WTC11 (cell line): ENCODE results near the gene RPL10. TPM values are rescaled to one million over a fixed set of nuclear protein-coding genes. Genes with fewer than 3 reads are reported as not detected.
A peak's percentile ranks its signal among the peaks of the same experiment; 100 is the strongest.

Experiments
- AR ChIP-seq: fragments of 250-450 bp; sonication (Bioruptor Pico); IDR thresholded peaks from 2 replicates; pipeline ENCODE4 v1.9.0; 2021; ENCODE audit warnings: mild to moderate bottlenecking
- ARID4B ChIP-seq: sonication (generic); formaldehyde crosslinking; IDR thresholded peaks from 2 replicates; pipeline ENCODE4 v1.8.0; 2023; ENCODE audit warnings: missing genetic modification reagents, mild to moderate bottlenecking, borderline replicate concordance
- ATF3 ChIP-seq: sonication (generic); formaldehyde crosslinking; conservative IDR thresholded peaks from 2 replicates; pipeline ENCODE4 v1.8.1; 2022; ENCODE audit warnings: mild to moderate bottlenecking, missing genetic modification reagents
- CDX4 ChIP-seq: fragments of 250-450 bp; sonication (Bioruptor Pico); IDR thresholded peaks from 2 replicates; pipeline ENCODE4 v1.9.0; 2021; ENCODE audit warnings: moderate library complexity, mild to moderate bottlenecking, inconsistent platforms, borderline replicate concordance
- CREB1 ChIP-seq: sonication (generic); formaldehyde crosslinking; IDR thresholded peaks from 2 replicates; pipeline ENCODE4 v1.8.0; 2023; ENCODE audit warnings: mild to moderate bottlenecking, missing genetic modification reagents
- CREM ChIP-seq: sonication (generic); formaldehyde crosslinking; IDR thresholded peaks from 2 replicates; pipeline ENCODE4 v1.8.1; 2022; ENCODE audit warnings: mild to moderate bottlenecking, missing genetic modification reagents, moderate library complexity
- ETV6 ChIP-seq: sonication (generic); formaldehyde crosslinking; IDR thresholded peaks from 2 replicates; pipeline ENCODE4 v1.8.1; 2022; ENCODE audit warnings: mild to moderate bottlenecking, missing genetic modification reagents
- FOXK1 ChIP-seq: sonication (generic); formaldehyde crosslinking; IDR thresholded peaks from 2 replicates; pipeline ENCODE4 v1.8.0; 2022; ENCODE audit warnings: mild to moderate bottlenecking, moderate library complexity, missing genetic modification reagents
- FOXP1 ChIP-seq: sonication (generic); formaldehyde crosslinking; IDR thresholded peaks from 2 replicates; pipeline ENCODE4 v1.8.0; 2022; ENCODE audit warnings: missing genetic modification reagents, mild to moderate bottlenecking, moderate library complexity, borderline replicate concordance
- FOXP4 ChIP-seq: sonication (generic); formaldehyde crosslinking; IDR thresholded peaks from 2 replicates; pipeline ENCODE4 v1.8.0; 2022; ENCODE audit warnings: mild to moderate bottlenecking, missing genetic modification reagents
- GABPB1 ChIP-seq: sonication (generic); formaldehyde crosslinking; IDR thresholded peaks from 2 replicates; pipeline ENCODE4 v1.8.1; 2023; ENCODE audit warnings: mild to moderate bottlenecking, missing genetic modification reagents
- GTF2I ChIP-seq: fragments of 250-450 bp; sonication (Bioruptor Pico); conservative IDR thresholded peaks from 2 replicates; pipeline ENCODE4 v1.4.0; 2021; ENCODE audit warnings: mild to moderate bottlenecking
- HMGA2 ChIP-seq: fragments of 250-450 bp; sonication (Bioruptor Pico); IDR thresholded peaks from 2 replicates; pipeline ENCODE4 v1.4.0; 2021; ENCODE audit warnings: mild to moderate bottlenecking, moderate library complexity
- KAT7 ChIP-seq: sonication (generic); formaldehyde crosslinking; IDR thresholded peaks from 2 replicates; pipeline ENCODE4 v1.8.1; 2023; ENCODE audit warnings: missing genetic modification reagents, mild to moderate bottlenecking, borderline replicate concordance
- NFYB ChIP-seq: sonication (generic); formaldehyde crosslinking; conservative IDR thresholded peaks from 2 replicates; pipeline ENCODE4 v1.8.0; 2022; ENCODE audit warnings: low read depth, missing genetic modification reagents
- NR2C2 ChIP-seq: sonication (generic); formaldehyde crosslinking; IDR thresholded peaks from 2 replicates; pipeline ENCODE4 v1.8.0; 2022; ENCODE audit warnings: mild to moderate bottlenecking, missing genetic modification reagents
- RELA ChIP-seq: sonication (generic); formaldehyde crosslinking; IDR thresholded peaks from 2 replicates; pipeline ENCODE4 v1.8.1; 2022; ENCODE audit warnings: missing genetic modification reagents, mild to moderate bottlenecking, borderline replicate concordance
- SP1 ChIP-seq: sonication (generic); formaldehyde crosslinking; conservative IDR thresholded peaks from 2 replicates; pipeline ENCODE4 v1.8.1; 2022; ENCODE audit warnings: missing genetic modification reagents
- STAT6 ChIP-seq: sonication (generic); formaldehyde crosslinking; conservative IDR thresholded peaks from 2 replicates; pipeline ENCODE4 v1.8.1; 2023; ENCODE audit warnings: mild to moderate bottlenecking, low read depth, missing genetic modification reagents, moderate library complexity
- TEAD1 ChIP-seq: sonication (generic); formaldehyde crosslinking; IDR thresholded peaks from 2 replicates; pipeline ENCODE4 v1.8.0; 2022; ENCODE audit warnings: mild to moderate bottlenecking, missing genetic modification reagents
- TP53 ChIP-seq: sonication (generic); formaldehyde crosslinking; IDR thresholded peaks from 2 replicates; pipeline ENCODE4 v1.8.1; 2023; ENCODE audit warnings: mild to moderate bottlenecking, missing genetic modification reagents
- USF1 ChIP-seq: sonication (generic); formaldehyde crosslinking; IDR thresholded peaks from 2 replicates; pipeline ENCODE4 v1.8.0; 2022; ENCODE audit warnings: mild to moderate bottlenecking, missing genetic modification reagents
- ZSCAN18 ChIP-seq: fragments of 250-450 bp; sonication (Bioruptor Pico); IDR thresholded peaks from 2 replicates; pipeline ENCODE4 v2.1.2; 2022; ENCODE audit warnings: mild to moderate bottlenecking, moderate library complexity
- total RNA-seq: library from RNA; stranded (reverse); gene quantifications from 3 replicates; pipeline ENCODE4 v1.2.3, GENCODE V29; 2021

Gene RPL10
- total RNA-seq, 1 experiment from 2014 or later = 2,241 TPM

- TF ChIP-seq NFYB (no peak), USF1 (CRISPR knock-in tag) (peak; percentile 18; the same call in 1 of the 2 replicates), ATF3 (CRISPR knock-in tag) (no peak), KAT7 (CRISPR knock-in tag) (no peak), ZSCAN18 (CRISPR knock-in tag) (no peak), ARID4B (CRISPR knock-in tag) (0 out of 2 replicates have a peak, but pooled peaks have one; percentile 35), STAT6 (no peak), CREB1 (CRISPR knock-in tag) (peak; percentile 51; the same call in 1 of the 2 replicates), TEAD1 (peak; percentile 45), TP53 (CRISPR knock-in tag) (no peak), GTF2I (no peak), AR (CRISPR knock-in tag) (0 out of 2 replicates have a peak, but pooled peaks have one; percentile 42), GABPB1 (CRISPR knock-in tag) (peak; percentile 52; the same call in 1 of the 2 replicates), RELA (0 out of 2 replicates have a peak, but pooled peaks have one; percentile 38), ETV6 (peak; percentile 64; the same call in 1 of the 2 replicates), FOXP4 (no peak; the same call in 1 of the 2 replicates), FOXP1 (CRISPR knock-in tag) (0 out of 2 replicates have a peak, but pooled peaks have one; percentile 35), CREM (CRISPR knock-in tag) (peak; percentile 69; the same call in 1 of the 2 replicates), NR2C2 (CRISPR knock-in tag) (no peak), CDX4 (CRISPR knock-in tag) (no peak), HMGA2 (CRISPR knock-in tag) (no peak), FOXK1 (CRISPR knock-in tag) (peak; percentile 62; the same call in 1 of the 2 replicates), SP1 (CRISPR knock-in tag) (peak; percentile 37; the same call in 1 of the 2 replicates)
Observed at GRCh38 chrX:154397888-154398667, at the start of gene RPL10 (continued).
